ENCODE measurements around the gene DESI1. TPM values are rescaled to one million over a fixed set of nuclear protein-coding genes. Genes with fewer than 3 reads are reported as not detected.

DESI1 gene
- total and polyA plus RNA-seq, 2 of the 13 experiments (the other 11 are each of a cell fraction or from before 2014, with no cell fraction given): 21.6 to 29.2 TPM

- TF ChIP-seq RBM22 (optimal IDR thresholded peaks at IDR 0.05; ENCODE audit: low read length) (no peak), POLR2G (IDR thresholded peaks at IDR 0.05; ENCODE audit: low read depth, low read length) (peak; percentile 72), ONECUT2 (CRISPR knock-in tag; IDR thresholded peaks at IDR 0.05) (0 out of 2 replicates have a peak, but pooled peaks have one; percentile 4), ZNF142 (CRISPR knock-in tag; IDR thresholded peaks at IDR 0.05) (peak; percentile 66; the same call in 1 of the 2 replicates), GMEB1 (CRISPR knock-in tag; IDR thresholded peaks at IDR 0.05; ENCODE audit: borderline replicate concordance) (no peak), KLF15 (CRISPR knock-in tag; IDR thresholded peaks at IDR 0.05; ENCODE audit: borderline replicate concordance) (0 out of 2 replicates have a peak, but pooled peaks have one; percentile 28), ZBTB34 (CRISPR knock-in tag; IDR thresholded peaks at IDR 0.05) (no peak), ZNF724P (CRISPR knock-in tag; IDR thresholded peaks at IDR 0.05; ENCODE audit: borderline replicate concordance) (peak; percentile 27; the same call in 1 of the 2 replicates), SMARCE1 (IDR thresholded peaks at IDR 0.05; ENCODE audit: borderline replicate concordance) (no peak), FOXJ3 (CRISPR knock-in tag; IDR thresholded peaks at IDR 0.05; ENCODE audit: borderline replicate concordance) (no peak), SRSF9 (IDR thresholded peaks at IDR 0.05; ENCODE audit: borderline replicate concordance, insufficient read depth, low read depth, low read length, poor library complexity, severe bottlenecking) (no peak), ZNF563 (CRISPR knock-in tag; IDR thresholded peaks at IDR 0.05) (peak; percentile 30; the same call in 1 of the 2 replicates), ZNF546 (CRISPR knock-in tag; conservative IDR thresholded peaks at IDR 0.05) (peak; percentile 41; the same call in 1 of the 2 replicates), ZBTB7A (CRISPR knock-in tag; IDR thresholded peaks at IDR 0.05) (peak; percentile 73; the same call in 1 of the 2 replicates), SKI (IDR thresholded peaks at IDR 0.05; ENCODE audit: partially characterized antibody) (no peak), KLF9 (CRISPR knock-in tag; IDR thresholded peaks at IDR 0.05; ENCODE audit: low read depth) (no peak; the same call in 1 of the 2 replicates)
Measured at GRCh38 chr22:41620589-41621098, at the start of gene DESI1 (continued).

Measured in HepG2 (cell line).